A673 (cell line): ENCODE measurements around the gene AGT.

ENCODE experiments used
- EZH2 ChIP-seq: fragments of 200-600 bp; sonication (generic); IDR thresholded peaks from 2 replicates; pipeline ENCODE4 v1.6.1; 2017; ENCODE audit warnings: borderline replicate concordance, low read depth, mild to moderate bottlenecking, mixed read lengths, antibody characterized with exemption, low read length; ENCODE audit not compliant: poor library complexity, severe bottlenecking
- TF ChIP-seq, protein P1 (sequence below): fragments of 300-800, 200-600 bp; sonication (generic); conservative IDR thresholded peaks from 2 replicates; pipeline ENCODE4 v1.5.1; 2017; ENCODE audit warnings: low read depth, mild to moderate bottlenecking, antibody characterized with exemption, low read length, moderate library complexity, mixed read lengths

DNA sequence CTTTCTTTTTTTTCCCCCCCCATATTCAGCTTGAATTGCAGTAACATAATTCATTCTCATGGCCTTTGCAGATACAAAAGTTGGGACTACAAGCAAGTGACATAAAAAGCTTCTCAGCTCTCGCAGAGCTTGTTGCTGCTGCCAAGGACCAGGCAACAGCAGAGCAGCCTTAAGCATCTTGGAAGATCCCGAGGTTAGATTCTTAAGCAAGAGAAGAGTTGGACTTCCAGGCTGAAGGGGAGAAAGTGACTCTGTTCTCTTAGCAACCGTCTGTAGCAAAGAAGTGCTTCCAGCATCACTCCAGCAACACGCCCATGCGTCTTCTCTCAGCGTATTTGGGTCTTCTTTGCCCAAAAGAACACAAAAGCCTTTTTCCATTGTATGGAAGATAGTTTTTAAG, 20.7 kb downstream of the AGT start:
- TF ChIP-seq, protein P1, sequence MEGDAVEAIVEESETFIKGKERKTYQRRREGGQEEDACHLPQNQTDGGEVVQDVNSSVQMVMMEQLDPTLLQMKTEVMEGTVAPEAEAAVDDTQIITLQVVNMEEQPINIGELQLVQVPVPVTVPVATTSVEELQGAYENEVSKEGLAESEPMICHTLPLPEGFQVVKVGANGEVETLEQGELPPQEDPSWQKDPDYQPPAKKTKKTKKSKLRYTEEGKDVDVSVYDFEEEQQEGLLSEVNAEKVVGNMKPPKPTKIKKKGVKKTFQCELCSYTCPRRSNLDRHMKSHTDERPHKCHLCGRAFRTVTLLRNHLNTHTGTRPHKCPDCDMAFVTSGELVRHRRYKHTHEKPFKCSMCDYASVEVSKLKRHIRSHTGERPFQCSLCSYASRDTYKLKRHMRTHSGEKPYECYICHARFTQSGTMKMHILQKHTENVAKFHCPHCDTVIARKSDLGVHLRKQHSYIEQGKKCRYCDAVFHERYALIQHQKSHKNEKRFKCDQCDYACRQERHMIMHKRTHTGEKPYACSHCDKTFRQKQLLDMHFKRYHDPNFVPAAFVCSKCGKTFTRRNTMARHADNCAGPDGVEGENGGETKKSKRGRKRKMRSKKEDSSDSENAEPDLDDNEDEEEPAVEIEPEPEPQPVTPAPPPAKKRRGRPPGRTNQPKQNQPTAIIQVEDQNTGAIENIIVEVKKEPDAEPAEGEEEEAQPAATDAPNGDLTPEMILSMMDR: no peak
- no peak for TF ChIP-seq EZH2
